HL-60 (cell line): ENCODE measurements around the gene FMN1.

Experiments
- DNase-seq, 2 experiments: peaks; one replicate each; pipeline ENCODE4 v3.0.0-alpha.2; 2010 to 2020; ENCODE audit warnings: low read depth in 1 of 2, low spot score in 1 of 2
- H3K27ac ChIP-seq: fragments of 250-450 bp; sonication (Bioruptor Pico); replicated peaks from 2 replicates; pipeline ENCODE4 v1.5.1; 2020; ENCODE audit warnings: mild to moderate bottlenecking, moderate library complexity
- H3K27me3 ChIP-seq: fragments of 250-450 bp; sonication (Bioruptor Pico); 2 replicates; pipeline ENCODE4 v1.5.1; 2021; ENCODE audit warnings: mild to moderate bottlenecking, moderate library complexity; ENCODE audit not compliant: insufficient read depth, poor library complexity, severe bottlenecking
- H3K4me3 ChIP-seq: replicated peaks from 2 replicates; pipeline ENCODE4 v1.5.1; 2011; ENCODE audit warnings: mild to moderate bottlenecking, control low read depth, low read length; ENCODE audit not compliant: insufficient read depth
- GABPA ChIP-seq: IDR thresholded peaks from 2 replicates; pipeline ENCODE4 v1.6.1; 2012; ENCODE audit warnings: low read depth
- POLR2AphosphoS5 ChIP-seq: IDR thresholded peaks from 2 replicates; pipeline ENCODE4 v1.6.1; 2012; ENCODE audit warnings: low read depth
- SPI1 ChIP-seq: IDR thresholded peaks from 2 replicates; pipeline ENCODE4 v1.6.1; 2012; ENCODE audit warnings: low read depth, mild to moderate bottlenecking, borderline replicate concordance
- TF ChIP-seq, protein P1 (sequence below): IDR thresholded peaks from one replicate; pipeline ENCODE4 v1.5.1; 2011; ENCODE audit warnings: low read length, control low read depth, inconsistent platforms; ENCODE audit not compliant: insufficient read depth
- TF ChIP-seq, protein P2 (sequence below): IDR thresholded peaks from 2 replicates; pipeline ENCODE4 v1.6.1; 2012; ENCODE audit warnings: low read depth; ENCODE audit not compliant: insufficient replicate concordance

Gene FMN1

DNA sequence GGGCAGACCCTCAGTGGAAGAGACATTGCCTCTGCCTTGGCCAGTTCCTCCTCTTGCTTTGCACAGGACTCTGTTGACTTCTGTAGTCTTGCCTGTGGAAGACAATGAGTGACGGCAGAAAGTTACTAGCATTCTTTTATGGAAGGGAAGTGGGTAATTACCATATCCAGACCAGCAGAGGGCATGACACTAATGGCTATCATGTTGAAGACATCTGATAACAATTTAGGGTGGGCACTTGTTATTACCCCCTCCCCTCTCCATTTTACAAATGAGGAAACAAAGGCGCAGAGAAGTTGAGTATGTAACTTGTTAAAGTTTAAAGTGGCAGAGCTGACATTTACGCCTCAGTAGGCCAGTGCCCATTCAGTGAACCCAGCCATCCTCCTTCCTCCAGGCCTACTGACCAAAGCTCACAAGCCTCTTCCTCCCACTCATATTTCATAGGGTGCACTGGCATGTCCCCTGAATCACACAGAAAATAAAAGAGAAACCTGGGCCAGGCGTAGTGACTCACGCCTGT, 48.2 kb upstream of the FMN1 start:
- no peak for DNase-seq
- H3K27me3 ChIP-seq: no peaks in the 10 kb centered on the region
- TF ChIP-seq, protein P1, sequence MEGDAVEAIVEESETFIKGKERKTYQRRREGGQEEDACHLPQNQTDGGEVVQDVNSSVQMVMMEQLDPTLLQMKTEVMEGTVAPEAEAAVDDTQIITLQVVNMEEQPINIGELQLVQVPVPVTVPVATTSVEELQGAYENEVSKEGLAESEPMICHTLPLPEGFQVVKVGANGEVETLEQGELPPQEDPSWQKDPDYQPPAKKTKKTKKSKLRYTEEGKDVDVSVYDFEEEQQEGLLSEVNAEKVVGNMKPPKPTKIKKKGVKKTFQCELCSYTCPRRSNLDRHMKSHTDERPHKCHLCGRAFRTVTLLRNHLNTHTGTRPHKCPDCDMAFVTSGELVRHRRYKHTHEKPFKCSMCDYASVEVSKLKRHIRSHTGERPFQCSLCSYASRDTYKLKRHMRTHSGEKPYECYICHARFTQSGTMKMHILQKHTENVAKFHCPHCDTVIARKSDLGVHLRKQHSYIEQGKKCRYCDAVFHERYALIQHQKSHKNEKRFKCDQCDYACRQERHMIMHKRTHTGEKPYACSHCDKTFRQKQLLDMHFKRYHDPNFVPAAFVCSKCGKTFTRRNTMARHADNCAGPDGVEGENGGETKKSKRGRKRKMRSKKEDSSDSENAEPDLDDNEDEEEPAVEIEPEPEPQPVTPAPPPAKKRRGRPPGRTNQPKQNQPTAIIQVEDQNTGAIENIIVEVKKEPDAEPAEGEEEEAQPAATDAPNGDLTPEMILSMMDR: peak; percentile 63
- TF ChIP-seq, protein P2, sequence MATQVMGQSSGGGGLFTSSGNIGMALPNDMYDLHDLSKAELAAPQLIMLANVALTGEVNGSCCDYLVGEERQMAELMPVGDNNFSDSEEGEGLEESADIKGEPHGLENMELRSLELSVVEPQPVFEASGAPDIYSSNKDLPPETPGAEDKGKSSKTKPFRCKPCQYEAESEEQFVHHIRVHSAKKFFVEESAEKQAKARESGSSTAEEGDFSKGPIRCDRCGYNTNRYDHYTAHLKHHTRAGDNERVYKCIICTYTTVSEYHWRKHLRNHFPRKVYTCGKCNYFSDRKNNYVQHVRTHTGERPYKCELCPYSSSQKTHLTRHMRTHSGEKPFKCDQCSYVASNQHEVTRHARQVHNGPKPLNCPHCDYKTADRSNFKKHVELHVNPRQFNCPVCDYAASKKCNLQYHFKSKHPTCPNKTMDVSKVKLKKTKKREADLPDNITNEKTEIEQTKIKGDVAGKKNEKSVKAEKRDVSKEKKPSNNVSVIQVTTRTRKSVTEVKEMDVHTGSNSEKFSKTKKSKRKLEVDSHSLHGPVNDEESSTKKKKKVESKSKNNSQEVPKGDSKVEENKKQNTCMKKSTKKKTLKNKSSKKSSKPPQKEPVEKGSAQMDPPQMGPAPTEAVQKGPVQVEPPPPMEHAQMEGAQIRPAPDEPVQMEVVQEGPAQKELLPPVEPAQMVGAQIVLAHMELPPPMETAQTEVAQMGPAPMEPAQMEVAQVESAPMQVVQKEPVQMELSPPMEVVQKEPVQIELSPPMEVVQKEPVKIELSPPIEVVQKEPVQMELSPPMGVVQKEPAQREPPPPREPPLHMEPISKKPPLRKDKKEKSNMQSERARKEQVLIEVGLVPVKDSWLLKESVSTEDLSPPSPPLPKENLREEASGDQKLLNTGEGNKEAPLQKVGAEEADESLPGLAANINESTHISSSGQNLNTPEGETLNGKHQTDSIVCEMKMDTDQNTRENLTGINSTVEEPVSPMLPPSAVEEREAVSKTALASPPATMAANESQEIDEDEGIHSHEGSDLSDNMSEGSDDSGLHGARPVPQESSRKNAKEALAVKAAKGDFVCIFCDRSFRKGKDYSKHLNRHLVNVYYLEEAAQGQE: no peak
- TF ChIP-seq POLR2AphosphoS5 (no peak), SPI1 (peak; percentile 30; the same call in 1 of the 2 replicates), GABPA (no peak)

DNA sequence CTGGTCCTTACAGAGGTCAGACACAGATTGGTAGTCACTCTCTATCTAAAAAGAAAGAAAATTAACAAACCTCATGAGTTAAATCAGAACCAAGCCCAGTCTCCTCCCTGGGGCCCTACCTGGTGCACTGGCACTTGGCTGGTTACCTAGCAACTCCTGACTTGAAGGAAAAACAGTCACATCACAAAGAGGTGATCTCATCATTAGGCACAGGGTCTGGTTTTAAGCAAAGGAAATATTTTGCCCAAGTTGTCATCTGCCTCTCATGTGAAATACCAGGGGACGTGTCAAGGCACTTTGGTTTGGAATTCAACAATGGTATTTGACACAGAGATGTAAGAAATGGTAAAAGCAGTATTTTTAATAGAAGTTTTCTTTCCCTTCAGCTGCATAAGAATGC, 47.7 kb upstream of the FMN1 start:
- H3K27me3 ChIP-seq: no peaks in the 10 kb centered on the region
- H3K4me3 ChIP-seq: no peak overlapping the region
- TF ChIP-seq SPI1: no peak
- TF ChIP-seq POLR2AphosphoS5: no peak
- no peak for TF ChIP-seq GABPA
- TF ChIP-seq, protein P2: no peak
- TF ChIP-seq, protein P1: no peak
- no peak overlapping the region for H3K27ac ChIP-seq
- no peak for DNase-seq

More for the DNA sequence above, 48.2 kb upstream of the FMN1 start:
- Histone ChIP-seq H3K27ac (no peak overlapping the region), H3K4me3 (no peak overlapping the region)

DNA sequence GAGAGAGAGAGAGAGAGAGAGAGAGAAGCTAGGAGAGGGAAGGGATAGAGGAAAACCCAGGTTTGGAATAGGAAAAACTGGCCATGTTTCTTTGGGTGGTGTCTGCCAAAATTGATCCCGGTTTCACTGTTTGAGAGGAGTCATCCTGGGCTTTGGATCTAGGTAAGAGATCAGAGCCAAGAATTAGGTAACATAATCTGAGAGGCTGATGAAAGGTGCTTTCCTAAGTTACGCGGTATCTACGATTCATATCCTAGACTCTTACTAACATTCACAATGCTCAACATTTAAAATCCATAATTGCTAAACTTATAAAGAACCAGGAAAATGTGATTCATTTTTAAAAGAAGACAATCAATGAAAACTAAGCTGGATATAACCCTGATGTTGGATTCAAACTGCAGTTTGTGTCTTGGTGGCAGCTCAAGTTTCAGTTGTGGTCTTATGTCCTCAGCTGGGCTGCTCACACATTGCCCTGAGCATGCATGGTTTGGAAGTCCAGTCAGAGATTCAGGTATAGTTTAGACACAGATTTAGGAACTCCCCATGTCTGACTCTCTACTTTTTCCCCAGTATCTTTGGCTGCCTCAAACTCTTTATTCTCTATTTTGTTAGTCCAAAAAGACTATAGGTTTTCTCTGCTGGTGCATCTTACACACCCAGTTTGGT, 42.5 kb upstream of the FMN1 start:
- no peak overlapping the region for H3K4me3 ChIP-seq
- TF ChIP-seq GABPA (no peak), POLR2AphosphoS5 (no peak), SPI1 (no peak)
- TF ChIP-seq, protein P1: no peak
- TF ChIP-seq, protein P2: no peak
- peaks cover 2% of the 10 kb centered on the region for H3K27me3 ChIP-seq
- H3K27ac ChIP-seq: no peak overlapping the region
- DNase-seq: no peak
